Neural progenitor cell (in vitro differentiated cells): ENCODE results near the gene CDC42EP4. TPM values are rescaled to one million over a fixed set of nuclear protein-coding genes. Genes with fewer than 3 reads are reported as not detected.

Experiments used
- DNase-seq: peaks from one replicate; pipeline ENCODE4 v3.0.0-alpha.2; 2016; ENCODE audit warnings: low spot score
- H2AFZ ChIP-seq: fragments of 200-600 bp; sonication (generic); replicated peaks from 2 replicates; pipeline ENCODE4 v1.6.1; 2016; ENCODE audit warnings: antibody characterized with exemption
- H3F3A ChIP-seq: fragments of 200-600 bp; sonication (generic); 2 replicates; pipeline ENCODE4 v1.6.1; 2016; ENCODE audit warnings: antibody characterized with exemption, low read depth
- H3K27ac ChIP-seq: fragments of 200-600 bp; sonication (generic); 2 replicates; pipeline ENCODE4 v1.5.1; 2016; ENCODE audit warnings: mild to moderate bottlenecking
- H3K27me3 ChIP-seq: fragments of 200-600 bp; sonication (generic); 2 replicates; pipeline ENCODE4 v1.6.1; 2016; ENCODE audit warnings: mild to moderate bottlenecking, moderate library complexity
- H3K36me3 ChIP-seq: fragments of 200-600 bp; sonication (generic); 2 replicates; pipeline ENCODE4 v1.5.1; 2016
- H3K4me1 ChIP-seq: fragments of 200-600 bp; sonication (generic); 2 replicates; pipeline ENCODE4 v1.6.1; 2016; ENCODE audit warnings: mixed run types
- H3K4me2 ChIP-seq: fragments of 200-600 bp; sonication (generic); 2 replicates; pipeline ENCODE4 v1.6.1; 2016
- H3K4me3 ChIP-seq: fragments of 200-600 bp; sonication (generic); 2 replicates; pipeline ENCODE4 v1.5.1; 2016
- H3K79me2 ChIP-seq: fragments of 200-600 bp; sonication (generic); 2 replicates; pipeline ENCODE4 v1.6.1; 2016; ENCODE audit warnings: low read depth
- H3K9ac ChIP-seq: fragments of 200-600 bp; sonication (generic); 2 replicates; pipeline ENCODE4 v1.6.1; 2016
- H3K9me3 ChIP-seq: fragments of 200-600 bp; sonication (generic); 2 replicates; pipeline ENCODE4 v1.5.1; 2016; ENCODE audit warnings: low read depth
- H4K20me1 ChIP-seq: fragments of 200-600 bp; sonication (generic); 2 replicates; pipeline ENCODE4 v1.6.1; 2016; ENCODE audit warnings: low read depth
- H3K27ac Mint-ChIP-seq: 3 replicates; pipeline ENCODE4 v1.8.0; 2021; ENCODE audit warnings: mixed read lengths
- H3K27me3 Mint-ChIP-seq: 2 replicates; pipeline ENCODE4 v1.8.0; 2022; ENCODE audit warnings: low read depth, mild to moderate bottlenecking, inconsistent platforms, moderate library complexity, mixed read lengths; ENCODE audit not compliant: insufficient read depth
- H3K36me3 Mint-ChIP-seq: 3 replicates; pipeline ENCODE4 v1.8.0; 2021; ENCODE audit warnings: mixed read lengths
- H3K4me1 Mint-ChIP-seq: 3 replicates; pipeline ENCODE4 v1.8.0; 2021; ENCODE audit warnings: mixed read lengths
- H3K4me3 Mint-ChIP-seq: 3 replicates; pipeline ENCODE4 v1.8.0; 2021; ENCODE audit warnings: mild to moderate bottlenecking, moderate library complexity, mixed read lengths
- H3K9me3 Mint-ChIP-seq: 3 replicates; pipeline ENCODE4 v1.8.0; 2020; ENCODE audit warnings: mixed read lengths
- EZH2 ChIP-seq: fragments of 200-600 bp; sonication (generic); IDR thresholded peaks from 2 replicates; pipeline ENCODE4 v1.6.1; 2017; ENCODE audit warnings: antibody characterized with exemption, mild to moderate bottlenecking, moderate library complexity
- EZH2phosphoT487 ChIP-seq: fragments of 200-600 bp; sonication (generic); IDR thresholded peaks from 2 replicates; pipeline ENCODE4 v1.6.1; 2017; ENCODE audit warnings: antibody characterized with exemption
- total RNA-seq: library from RNA; depleted of rRNA; stranded (reverse); fragments of >200 nt; gene quantifications from 2 replicates; pipeline ENCODE4 v1.2.3, GENCODE V29; 2015; ENCODE audit warnings: low replicate concordance
- TF ChIP-seq, protein P1 (sequence below): fragments of 200-600 bp; sonication (generic); IDR thresholded peaks from 2 replicates; pipeline ENCODE4 v1.5.1; 2017; ENCODE audit warnings: antibody characterized with exemption, mild to moderate bottlenecking

Gene CDC42EP4
- total RNA-seq, 1 donor from 2014 or later: 10.8 TPM

DNA sequence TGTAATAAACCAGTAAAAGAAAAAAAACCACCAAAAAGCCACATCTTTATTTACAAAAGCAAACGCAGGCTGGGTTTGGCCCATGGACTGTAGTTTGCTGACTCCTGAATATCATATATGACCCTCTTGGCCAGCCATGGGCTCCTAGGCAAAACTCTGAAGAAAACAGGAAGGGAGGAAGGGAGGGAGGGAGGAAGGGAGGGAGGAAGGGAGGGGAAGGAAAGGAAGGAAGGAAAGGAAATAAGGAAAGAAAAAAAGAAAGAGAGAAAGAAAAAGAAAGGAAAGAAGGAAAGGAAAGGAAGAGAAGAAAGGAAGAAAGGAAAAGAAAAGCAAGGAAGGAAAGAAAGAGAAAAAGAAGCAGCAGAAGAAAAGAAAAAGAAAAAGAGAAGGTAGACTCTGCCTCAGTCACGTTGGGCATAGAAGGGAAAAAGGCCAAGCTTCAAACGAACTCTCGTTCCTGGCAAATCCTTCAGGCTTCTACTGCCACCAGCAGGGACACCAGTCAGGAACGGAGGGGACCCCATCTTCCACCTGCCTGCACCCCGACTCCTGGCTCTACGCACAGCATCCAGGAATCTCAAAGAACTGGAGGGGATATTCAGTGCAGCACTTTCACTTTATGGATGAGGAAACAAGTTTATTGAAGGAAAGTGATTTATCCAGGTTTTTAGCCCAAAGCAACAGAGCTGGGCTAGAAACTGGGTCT, 22.1 kb downstream of the CDC42EP4 start:
- no peak overlapping the region for H3K4me3 Mint-ChIP-seq
- no peak overlapping the region for H3K4me2 ChIP-seq
- H4K20me1 ChIP-seq: peaks cover 96% of the 10 kb centered on the region

GRCh38 chr17:73288534-73289302, 23.1 kb downstream of the CDC42EP4 start:
- Histone ChIP-seq H3K9me3 (no peaks in the 10 kb centered on the region), H4K20me1 (peaks cover 96% of the 10 kb centered on the region), H3K4me1 (peaks cover 25% of the 10 kb centered on the region), H3K9ac (no peak overlapping the region), H2AFZ (no peak overlapping the region), H3K27me3 (no peaks in the 10 kb centered on the region), H3K36me3 (no peaks in the 10 kb centered on the region), H3K4me2 (no peak overlapping the region), H3F3A (peaks cover 12% of the 10 kb centered on the region), H3K27ac (no peak overlapping the region), H3K4me3 (no peak overlapping the region), H3K79me2 (peaks cover 19% of the 10 kb centered on the region)
- peaks cover 6% of the 10 kb centered on the region for H3K27me3 Mint-ChIP-seq
- peak overlapping the region; percentile 91 for H3K27ac Mint-ChIP-seq
- no peak overlapping the region for H3K4me3 Mint-ChIP-seq
- no peaks in the 10 kb centered on the region for H3K9me3 Mint-ChIP-seq
- H3K4me1 Mint-ChIP-seq: peaks cover 66% of the 10 kb centered on the region
- TF ChIP-seq, protein P1, sequence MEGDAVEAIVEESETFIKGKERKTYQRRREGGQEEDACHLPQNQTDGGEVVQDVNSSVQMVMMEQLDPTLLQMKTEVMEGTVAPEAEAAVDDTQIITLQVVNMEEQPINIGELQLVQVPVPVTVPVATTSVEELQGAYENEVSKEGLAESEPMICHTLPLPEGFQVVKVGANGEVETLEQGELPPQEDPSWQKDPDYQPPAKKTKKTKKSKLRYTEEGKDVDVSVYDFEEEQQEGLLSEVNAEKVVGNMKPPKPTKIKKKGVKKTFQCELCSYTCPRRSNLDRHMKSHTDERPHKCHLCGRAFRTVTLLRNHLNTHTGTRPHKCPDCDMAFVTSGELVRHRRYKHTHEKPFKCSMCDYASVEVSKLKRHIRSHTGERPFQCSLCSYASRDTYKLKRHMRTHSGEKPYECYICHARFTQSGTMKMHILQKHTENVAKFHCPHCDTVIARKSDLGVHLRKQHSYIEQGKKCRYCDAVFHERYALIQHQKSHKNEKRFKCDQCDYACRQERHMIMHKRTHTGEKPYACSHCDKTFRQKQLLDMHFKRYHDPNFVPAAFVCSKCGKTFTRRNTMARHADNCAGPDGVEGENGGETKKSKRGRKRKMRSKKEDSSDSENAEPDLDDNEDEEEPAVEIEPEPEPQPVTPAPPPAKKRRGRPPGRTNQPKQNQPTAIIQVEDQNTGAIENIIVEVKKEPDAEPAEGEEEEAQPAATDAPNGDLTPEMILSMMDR: no peak
- TF ChIP-seq EZH2 (no peak), EZH2phosphoT487 (no peak)
- peaks cover 10% of the 10 kb centered on the region for H3K36me3 Mint-ChIP-seq
- DNase-seq: no peak

More for the DNA sequence above, 22.1 kb downstream of the CDC42EP4 start:
- Histone ChIP-seq H3K27ac (no peak overlapping the region), H3K9me3 (no peaks in the 10 kb centered on the region), H2AFZ (no peak overlapping the region), H3K27me3 (no peaks in the 10 kb centered on the region), H3K9ac (no peak overlapping the region), H3K79me2 (peaks cover 21% of the 10 kb centered on the region), H3K4me3 (no peak overlapping the region), H3F3A (peaks cover 3% of the 10 kb centered on the region), H3K4me1 (peaks cover 15% of the 10 kb centered on the region), H3K36me3 (no peaks in the 10 kb centered on the region)
- peaks cover 6% of the 10 kb centered on the region for H3K27me3 Mint-ChIP-seq
- peaks cover 10% of the 10 kb centered on the region for H3K36me3 Mint-ChIP-seq
- TF ChIP-seq EZH2 (no peak), EZH2phosphoT487 (no peak)
- TF ChIP-seq, protein P1: no peak
- DNase-seq: no peak
- no peak overlapping the region for H3K27ac Mint-ChIP-seq
- peaks cover 56% of the 10 kb centered on the region for H3K4me1 Mint-ChIP-seq
- H3K9me3 Mint-ChIP-seq: no peaks in the 10 kb centered on the region

- H3K4me2 ChIP-seq: no peak overlapping the region
- no peaks in the 10 kb centered on the region for H3K36me3 ChIP-seq
- no peaks in the 10 kb centered on the region for H3K9me3 ChIP-seq
- H3K27me3 ChIP-seq: no peaks in the 10 kb centered on the region
- Mint-ChIP-seq H3K4me3 (no peak overlapping the region), H3K9me3 (no peaks in the 10 kb centered on the region), H3K36me3 (peaks cover 10% of the 10 kb centered on the region), H3K4me1 (peaks cover 71% of the 10 kb centered on the region), H3K27ac (peak overlapping the region; percentile 89), H3K27me3 (peaks cover 4% of the 10 kb centered on the region)
- H3K27ac ChIP-seq: no peak overlapping the region
- H3K9ac ChIP-seq: no peak overlapping the region
- H2AFZ ChIP-seq: no peak overlapping the region
- TF ChIP-seq EZH2 (no peak), EZH2phosphoT487 (no peak)
- TF ChIP-seq, protein P1: no peak
- DNase-seq: no peak
- H4K20me1 ChIP-seq: peaks cover 88% of the 10 kb centered on the region
- peaks cover 31% of the 10 kb centered on the region for H3K4me1 ChIP-seq
- peaks cover 24% of the 10 kb centered on the region for H3K79me2 ChIP-seq
- no peak overlapping the region for H3K4me3 ChIP-seq
- peaks cover 12% of the 10 kb centered on the region for H3F3A ChIP-seq
Observed at GRCh38 chr17:73286863-73287296, 24.9 kb downstream of the CDC42EP4 start.
